SIG-M5 treated with dmso at 0.1 percent for 504 hours (cell line): ENCODE measurements around the gene OR5M11.
"Not testable (repeated sequence)": the region's sequence is repeated elsewhere in the genome, so short reads cannot be mapped to it uniquely, and the experiment has no call there.

ENCODE experiments used
- DNase-seq: peaks from one replicate; lab custom pipeline; 2025; ENCODE audit not compliant: unreplicated experiment; lab: John Stamatoyannopoulos, UW

OR5M11 gene

DNA sequence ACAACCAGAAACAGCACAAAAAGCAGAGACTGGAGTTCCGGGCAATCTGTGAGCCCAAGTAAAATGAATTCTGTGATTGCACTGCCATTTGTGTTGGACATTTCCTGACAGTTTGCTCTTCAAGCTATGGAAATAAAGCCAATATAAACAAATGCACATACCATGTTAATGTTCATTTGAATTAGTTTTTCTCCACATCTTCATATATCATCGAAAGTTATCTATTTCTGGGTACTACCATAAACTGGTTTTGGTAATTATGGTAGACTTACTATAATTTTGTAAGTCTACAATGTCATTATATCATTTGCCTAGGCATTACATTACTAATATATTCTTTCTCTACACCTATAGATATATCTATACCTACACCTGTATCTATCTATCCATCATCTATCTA is at the start of gene OR5M11:
Gene OR5M11, minus strand, starts transcription at position 101 of the 400 bp plus-strand sequence. Its CDS starts 0 bp downstream, at position 101.
- DNase-seq, result no peak

DNA sequence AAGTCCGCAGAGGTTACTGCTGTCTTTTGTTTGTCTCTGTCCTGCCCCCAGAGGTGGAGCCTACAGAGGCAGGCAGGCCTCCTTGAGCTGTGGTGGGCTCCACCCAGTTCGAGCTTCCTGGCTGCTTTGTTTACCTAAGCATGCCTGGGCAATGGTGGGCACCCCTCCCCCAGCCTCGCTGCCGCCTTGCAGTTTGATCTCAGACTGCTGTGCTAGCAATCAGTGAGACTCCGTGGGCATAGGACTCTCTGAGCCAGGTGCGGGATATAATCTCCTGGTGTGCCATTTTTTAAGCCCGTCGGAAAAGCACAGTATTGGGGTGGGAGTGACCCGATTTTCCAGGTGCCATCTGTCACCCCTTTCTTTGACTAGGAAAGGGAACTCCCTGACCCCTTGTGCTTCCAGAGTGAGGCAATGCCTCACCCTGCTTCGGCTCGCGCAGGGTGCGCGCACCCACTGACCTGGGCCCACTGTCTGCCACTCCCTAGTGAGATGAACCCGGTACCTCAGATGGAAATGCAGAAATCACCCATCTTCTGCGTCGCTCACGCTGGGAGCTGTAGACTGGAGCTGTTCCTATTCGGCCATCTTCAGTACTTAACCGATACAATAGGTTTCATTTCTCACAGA is 49.1 kb upstream of the OR5M11 start:
- not testable (repeated sequence) for DNase-seq

DNA sequence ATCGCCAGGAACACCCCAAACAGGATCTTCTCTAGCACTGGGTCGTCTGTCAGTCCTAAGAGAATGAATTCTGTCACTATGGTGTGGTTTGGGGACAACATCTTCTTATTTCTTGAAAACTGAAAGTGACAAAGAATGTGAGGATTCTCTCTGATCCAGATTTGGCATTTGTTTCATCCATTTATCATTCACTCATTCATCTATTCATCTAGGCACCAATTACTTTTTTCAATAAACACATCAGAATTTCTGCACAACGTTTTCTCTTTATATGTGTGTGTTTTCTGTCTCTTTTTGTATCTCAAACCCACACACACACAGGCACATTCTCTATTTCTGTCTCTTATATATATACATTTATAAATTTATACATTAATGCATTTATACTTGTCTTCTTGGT is 34.6 kb upstream of the OR5M11 start, which contains the start of gene OR5M10:
Gene OR5M10, minus strand, starts transcription at position 101 of the 400 bp plus-strand sequence. Its CDS starts 0 bp downstream, at position 101.
- DNase-seq, result no peak

DNA sequence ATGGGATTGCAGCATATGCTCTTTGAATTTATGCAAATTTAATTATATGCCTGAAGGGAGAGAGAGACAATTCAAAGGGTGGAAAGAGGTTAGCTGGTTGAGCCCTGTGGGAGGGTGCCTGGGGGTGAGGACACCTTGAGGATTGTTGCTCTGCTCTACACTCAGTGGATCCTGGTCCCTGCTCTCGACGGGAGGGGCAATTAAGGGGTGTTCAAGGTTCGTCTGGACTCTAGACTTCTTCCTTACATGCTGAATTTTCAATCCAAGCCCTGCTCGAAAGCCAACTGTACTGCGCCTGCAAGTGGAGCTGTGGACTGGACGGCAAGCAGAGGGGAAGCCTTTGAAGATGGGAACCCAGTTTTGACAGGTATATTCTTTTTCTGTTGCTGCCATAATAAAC is 15.5 kb upstream of the OR5M11 start:
- no peak for DNase-seq

DNA sequence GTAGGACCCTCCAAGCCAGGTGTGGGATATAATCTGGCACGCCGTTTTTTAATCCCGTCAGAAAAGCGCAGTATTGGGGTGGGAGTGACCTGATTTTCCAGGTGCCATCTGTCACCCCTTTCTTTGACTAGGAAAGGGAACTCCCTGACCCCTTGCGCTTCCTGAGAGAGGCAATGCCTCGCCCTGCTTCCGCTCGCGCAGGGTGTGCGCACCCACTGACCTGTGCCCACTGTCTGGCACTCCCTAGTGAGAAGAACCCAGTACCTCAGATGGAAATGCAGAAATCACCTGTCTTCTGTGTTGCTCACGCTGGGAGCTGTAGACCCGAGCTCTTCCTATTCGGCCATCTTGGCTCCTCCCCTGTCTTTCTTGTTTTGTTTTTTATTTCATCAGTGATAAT is 11.6 kb upstream of the OR5M11 start:
- DNase-seq, result not testable (repeated sequence)

DNA sequence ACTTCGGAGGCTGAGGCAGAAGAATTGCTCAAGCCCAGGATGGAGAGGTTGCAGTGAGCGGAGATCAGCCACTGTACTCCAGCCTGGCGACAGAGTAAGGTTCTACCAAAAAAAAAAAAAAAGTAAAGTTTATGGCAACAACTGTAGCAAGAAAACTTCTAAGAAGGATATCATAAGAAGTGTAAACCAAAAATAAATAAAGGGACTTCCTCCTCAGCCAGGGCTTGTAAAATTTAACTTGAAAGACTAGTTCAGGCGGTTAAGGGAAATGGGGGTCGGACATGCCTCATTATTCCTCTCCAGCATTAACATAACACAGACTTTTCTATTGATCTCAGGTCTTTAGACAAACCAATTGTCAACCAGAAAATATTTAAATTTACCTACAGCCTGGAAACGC is 2.5 kb upstream of the OR5M11 start:
- no peak for DNase-seq

DNA sequence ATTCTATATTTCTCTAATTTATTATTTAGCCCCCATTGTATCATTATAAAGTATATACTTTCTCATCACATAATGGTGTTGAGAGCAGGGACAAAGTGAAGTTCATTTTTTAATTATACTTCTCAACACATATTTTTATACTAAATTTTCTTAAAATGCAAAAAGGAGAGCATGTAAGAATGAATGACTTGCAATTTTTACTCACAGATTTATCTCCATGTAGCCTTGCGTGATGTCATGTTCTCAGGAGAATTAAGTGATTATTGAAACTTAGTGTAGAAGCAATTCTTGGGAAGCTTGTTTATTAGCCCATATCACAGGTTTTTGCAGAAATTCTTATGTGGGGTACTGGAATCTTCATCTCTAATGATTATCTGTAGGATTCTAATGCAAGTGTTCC is 682 bp upstream of the OR5M11 start:
- DNase-seq, result no peak

DNA sequence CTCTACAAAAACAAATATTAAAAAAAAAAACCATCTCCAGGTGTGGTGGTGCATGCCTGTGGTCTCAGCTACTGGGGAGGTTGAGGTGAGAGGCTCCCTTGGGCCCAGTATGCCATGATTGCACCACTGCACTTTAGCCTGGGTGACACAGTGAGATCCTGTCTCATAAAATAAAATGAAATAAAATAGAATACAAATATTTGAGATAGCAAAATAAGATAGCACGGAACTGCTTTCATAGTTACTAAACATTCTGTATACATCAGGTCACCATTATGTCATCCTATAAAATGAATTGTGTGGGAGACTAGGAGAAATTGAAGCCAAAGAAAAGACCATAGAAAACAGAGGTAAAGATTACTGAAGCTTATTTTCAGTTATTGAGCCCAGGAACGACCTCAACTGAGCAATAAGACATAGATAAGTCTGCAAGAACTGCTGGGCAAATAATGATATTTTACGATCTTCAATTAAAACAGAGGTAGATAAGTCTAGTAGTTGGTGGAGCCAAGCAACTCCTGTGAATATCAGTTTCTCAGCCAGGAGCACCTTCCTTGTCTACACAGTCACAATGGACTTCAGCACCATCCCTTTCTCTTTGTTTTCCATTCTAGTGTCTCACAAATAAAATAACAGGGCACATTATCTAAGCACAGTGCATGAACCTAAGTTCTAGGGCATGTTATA is 9.9 kb downstream of the OR5M11 start:
- DNase-seq, result no peak

DNA sequence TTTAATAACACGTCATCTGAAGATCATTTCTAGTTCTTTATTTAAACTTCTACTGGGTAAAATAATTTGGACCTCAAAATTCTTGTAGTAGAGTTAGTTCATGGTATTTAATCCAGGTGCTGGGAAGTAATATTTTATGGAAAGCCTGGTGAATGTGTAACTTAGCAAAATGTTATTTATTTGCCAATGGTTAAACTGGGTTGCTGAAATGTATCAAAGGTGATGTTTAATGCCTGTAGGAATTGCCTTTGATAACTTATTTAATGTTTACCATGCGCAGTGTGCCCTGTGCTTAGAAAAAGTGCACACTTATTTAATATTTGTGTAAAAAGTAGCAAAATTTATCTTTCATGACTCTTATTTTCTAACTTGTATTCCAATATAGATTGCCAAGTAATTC is 11.2 kb downstream of the OR5M11 start:
- DNase-seq, result no peak

DNA sequence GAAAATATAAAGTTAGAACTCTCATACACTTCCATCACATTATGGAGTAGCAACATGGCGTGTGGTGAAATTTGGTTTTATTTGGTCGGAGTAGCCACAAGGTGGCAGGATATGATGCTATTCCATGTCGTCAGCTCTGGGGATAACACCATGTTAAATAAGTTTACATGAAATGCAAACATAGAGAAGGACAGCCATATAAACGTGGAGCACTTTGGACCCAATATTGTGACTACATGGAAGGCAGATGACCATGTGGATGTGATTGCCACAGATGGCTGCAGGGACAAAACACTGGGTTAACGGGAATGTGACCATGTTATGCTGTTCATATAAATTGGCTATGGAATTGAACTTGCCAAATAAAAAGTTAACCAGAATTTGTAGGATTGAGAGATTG is 21.0 kb downstream of the OR5M11 start:
- DNase-seq, result peak; percentile 0

DNA sequence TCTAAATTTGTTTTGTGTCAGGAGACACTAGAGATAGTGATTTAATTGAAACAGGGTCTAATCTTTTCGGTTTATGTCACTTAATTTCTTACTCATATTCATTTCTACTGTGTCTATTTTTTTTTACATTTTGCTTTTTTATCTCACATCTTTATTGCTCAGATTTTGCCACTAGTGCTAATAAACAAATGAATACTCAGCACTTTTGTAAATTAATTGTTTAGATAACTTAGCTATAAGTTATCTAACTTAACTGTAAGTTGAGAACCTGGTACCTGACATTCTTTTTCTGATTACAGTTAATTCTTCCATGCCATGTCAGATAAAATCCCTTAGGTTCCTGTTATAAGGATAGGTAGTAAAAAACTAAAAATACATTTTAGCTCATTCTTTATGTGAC is 29.8 kb downstream of the OR5M11 start:
- DNase-seq, result no peak

DNA sequence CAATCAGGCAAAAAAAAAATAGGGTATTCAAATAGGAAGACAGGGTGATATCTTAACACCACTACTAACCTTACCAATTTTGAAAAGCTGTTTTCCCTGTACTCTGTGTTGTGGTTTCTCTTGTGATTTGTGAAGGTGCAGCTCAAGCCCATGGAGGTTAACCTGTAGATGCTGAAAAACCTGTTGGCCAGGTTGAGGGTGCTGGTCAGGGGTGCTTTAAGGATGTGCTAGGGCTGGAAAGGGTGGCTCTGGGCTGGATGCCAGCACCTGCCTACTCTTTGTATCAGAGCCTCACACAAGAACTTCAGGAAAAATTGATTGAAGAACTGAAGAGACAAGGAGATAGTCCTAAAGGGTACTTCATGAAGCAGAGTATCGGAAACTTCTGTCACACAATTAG is 33.6 kb downstream of the OR5M11 start:
- no peak for DNase-seq

DNA sequence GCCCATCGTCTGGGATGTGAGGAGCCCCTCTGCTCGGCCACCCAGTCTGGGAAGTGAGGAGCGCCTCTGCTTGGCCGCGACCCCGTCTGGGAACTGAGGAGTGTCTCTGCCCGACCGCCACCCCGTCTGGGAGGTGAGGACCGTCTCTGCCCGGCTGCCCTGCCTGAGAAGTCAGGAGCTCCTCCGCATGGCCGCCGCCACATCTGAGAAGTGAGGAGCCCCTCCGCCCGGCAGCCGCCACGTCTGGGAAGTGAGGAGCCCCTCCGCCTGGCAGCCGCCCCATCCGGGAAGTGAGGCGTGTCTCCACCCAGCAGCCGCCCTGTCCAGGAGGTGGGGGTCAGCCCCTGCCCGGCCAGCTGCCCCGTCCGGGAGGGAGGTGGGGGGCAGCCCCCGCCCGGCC is 46.0 kb downstream of the OR5M11 start:
- no peak for DNase-seq

DNA sequence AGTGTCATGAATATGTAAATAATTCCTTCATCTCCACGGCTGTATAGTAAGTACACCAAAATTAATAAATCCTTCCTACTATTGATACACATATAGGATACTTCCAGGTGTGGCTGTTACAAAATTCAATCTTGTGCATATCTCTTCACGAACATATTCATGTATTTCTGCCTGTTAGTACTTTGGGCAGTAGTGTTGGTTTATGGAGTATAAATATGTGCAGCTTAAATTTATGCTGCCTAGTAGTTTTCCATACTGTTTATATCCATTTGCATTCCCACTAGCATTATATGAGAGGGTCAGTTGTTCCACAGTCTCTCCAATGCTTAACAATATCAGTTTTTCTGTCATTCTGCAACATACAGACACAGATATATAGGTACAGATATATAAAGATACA is 47.9 kb downstream of the OR5M11 start:
- DNase-seq, result no peak
